Natural killer cell (primary cell): ENCODE results near the gene DRD4. TPM values are rescaled to one million over a fixed set of nuclear protein-coding genes. Genes with fewer than 3 reads are reported as not detected.

Experiments used
- ATAC-seq, 3 donors: fragments of 150-1000 bp in 2 of 3; fragments of 200-7000 bp in 1 of 3; cut with Tn5 transposase; 1 replicate in 1 of 3; 2 replicates in 2 of 3; pipeline ENCODE4 v1.10.0; 2021; ENCODE audit warnings: mild to moderate bottlenecking in 2 of 3, moderate library complexity in 2 of 3
- DNase-seq, 2 donors: peaks; one replicate each; pipeline versions ENCODE4 v3.0.0 to v3.0.0-alpha.2; 2013 to 2021; ENCODE audit warnings: mixed read lengths in 1 of 2
- H3K27ac ChIP-seq: one replicate; pipeline ENCODE4 v1.5.1; 2013; ENCODE audit warnings: mild to moderate bottlenecking, low read length
- H3K27me3 ChIP-seq: one replicate; pipeline ENCODE4 v1.6.1; 2013; ENCODE audit warnings: low read length; ENCODE audit not compliant: control insufficient read depth, insufficient read depth
- H3K36me3 ChIP-seq: one replicate; pipeline ENCODE4 v1.6.1; 2013; ENCODE audit warnings: low read length; ENCODE audit not compliant: control insufficient read depth, insufficient read depth
- H3K4me1 ChIP-seq: one replicate; pipeline ENCODE4 v1.6.1; 2013; ENCODE audit warnings: low read length; ENCODE audit not compliant: control insufficient read depth, insufficient read depth
- H3K4me3 ChIP-seq: one replicate; pipeline ENCODE4 v1.5.1; 2013; ENCODE audit warnings: low read length
- H3K9me3 ChIP-seq: one replicate; pipeline ENCODE4 v1.6.1; 2013; ENCODE audit warnings: low read length; ENCODE audit not compliant: control insufficient read depth, insufficient read depth
- H3K27ac Mint-ChIP-seq, 2 donors: one replicate each; pipeline ENCODE4 v1.8.0; 2022; ENCODE audit warnings: mild to moderate bottlenecking in 2 of 2, mixed read lengths in 2 of 2, moderate library complexity in 1 of 2
- H3K27me3 Mint-ChIP-seq, 2 donors: one replicate each; pipeline ENCODE4 v1.8.0; 2022; ENCODE audit warnings: low read depth in 2 of 2, mixed read lengths in 2 of 2
- H3K36me3 Mint-ChIP-seq: one replicate; pipeline ENCODE4 v1.8.0; 2022; ENCODE audit warnings: mixed read lengths
- H3K4me1 Mint-ChIP-seq, 2 donors: one replicate each; pipeline ENCODE4 v1.8.0; 2022; ENCODE audit warnings: mixed read lengths in 2 of 2
- H3K4me3 Mint-ChIP-seq: one replicate; pipeline ENCODE4 v1.8.0; 2022; ENCODE audit warnings: mild to moderate bottlenecking, moderate library complexity, mixed read lengths
- H3K9me3 Mint-ChIP-seq, 2 donors: one replicate each; pipeline ENCODE4 v1.8.0; 2022; ENCODE audit warnings: mixed read lengths in 2 of 2
- WGBS: methylation state at CpG from one replicate; pipeline ENCODE4 v1.1.7; 2013; ENCODE audit warnings: missing lambda C conversion rate; ENCODE audit not compliant: insufficient coverage; 5-methylcytosine and 5-hydroxymethylcytosine counted together
- intact Hi-C: fragments of 100-400 bp; cut with micrococcal nuclease; formaldehyde crosslinking; loops from one replicate; pipeline ENCODE4 v1.14.2; 2022
- total RNA-seq, 4 donors: library from RNA; stranded (reverse); fragments of 120-200 nt in 1 of 4; gene quantifications; one replicate each; pipeline versions ENCODE4 v1.2.3 to v1.2.4, GENCODE V29; 2013 to 2022
- TF ChIP-seq, protein P1 (sequence below): fragments of 200-600 bp; IDR thresholded peaks from one replicate; pipeline ENCODE4 v1.8.0; 2022; ENCODE audit warnings: antibody characterized with exemption

The DRD4 gene
- total RNA-seq, 3 donors from 2014 or later (not counting 1 experiment from before 2014, with no cell fraction given) = 0.49 to 1.2 (median 0.61) TPM

GRCh38 chr11:618856-619627, 18.0 kb upstream of the DRD4 start:
- WGBS = 92% methylated on average over 20 of the region's 24 CpGs

GRCh38 chr11:619628-620050, 17.4 kb upstream of the DRD4 start:
- intact Hi-C loops = loop anchor here (5.0 to 10.0 kb wide), 2 partner anchors 42 to 105 kb away; partner anchors contain the start of gene PHRF1
- H3K4me3 ChIP-seq = no peak overlapping the region
- H3K9me3 ChIP-seq = no peaks in the 10 kb centered on the region
- Mint-ChIP-seq H3K9me3 (no peaks in the 10 kb centered on the region), H3K27ac (no peak overlapping the region), H3K4me3 (no peak overlapping the region), H3K27me3 (peaks cover 0 to 3% of the 10 kb centered on the region in 2 donors), H3K36me3 (no peaks in the 10 kb centered on the region), H3K4me1 (peaks cover 0 to 11% of the 10 kb centered on the region in 2 donors)
- DNase-seq = no peak
- H3K27ac ChIP-seq = no peak overlapping the region
- peaks cover under 1% of the 10 kb centered on the region for H3K36me3 ChIP-seq
- peaks cover 20% of the 10 kb centered on the region for H3K4me1 ChIP-seq
- ATAC-seq = no peak
- H3K27me3 ChIP-seq = no peaks in the 10 kb centered on the region
- TF ChIP-seq, protein P1, sequence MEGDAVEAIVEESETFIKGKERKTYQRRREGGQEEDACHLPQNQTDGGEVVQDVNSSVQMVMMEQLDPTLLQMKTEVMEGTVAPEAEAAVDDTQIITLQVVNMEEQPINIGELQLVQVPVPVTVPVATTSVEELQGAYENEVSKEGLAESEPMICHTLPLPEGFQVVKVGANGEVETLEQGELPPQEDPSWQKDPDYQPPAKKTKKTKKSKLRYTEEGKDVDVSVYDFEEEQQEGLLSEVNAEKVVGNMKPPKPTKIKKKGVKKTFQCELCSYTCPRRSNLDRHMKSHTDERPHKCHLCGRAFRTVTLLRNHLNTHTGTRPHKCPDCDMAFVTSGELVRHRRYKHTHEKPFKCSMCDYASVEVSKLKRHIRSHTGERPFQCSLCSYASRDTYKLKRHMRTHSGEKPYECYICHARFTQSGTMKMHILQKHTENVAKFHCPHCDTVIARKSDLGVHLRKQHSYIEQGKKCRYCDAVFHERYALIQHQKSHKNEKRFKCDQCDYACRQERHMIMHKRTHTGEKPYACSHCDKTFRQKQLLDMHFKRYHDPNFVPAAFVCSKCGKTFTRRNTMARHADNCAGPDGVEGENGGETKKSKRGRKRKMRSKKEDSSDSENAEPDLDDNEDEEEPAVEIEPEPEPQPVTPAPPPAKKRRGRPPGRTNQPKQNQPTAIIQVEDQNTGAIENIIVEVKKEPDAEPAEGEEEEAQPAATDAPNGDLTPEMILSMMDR = no peak
- 91% methylated on average over 18 of the region's 22 CpGs for WGBS

More at GRCh38 chr11:618856-619627, 18.0 kb upstream of the DRD4 start:
- Mint-ChIP-seq H3K27me3 (peaks cover 0 to 3% of the 10 kb centered on the region in 2 donors), H3K27ac (peak overlapping the region in 1 of 2 donors; percentile 47), H3K36me3 (no peaks in the 10 kb centered on the region), H3K4me3 (no peak overlapping the region), H3K4me1 (peaks cover 0 to 16% of the 10 kb centered on the region in 2 donors), H3K9me3 (no peaks in the 10 kb centered on the region)
- no peaks in the 10 kb centered on the region for H3K27me3 ChIP-seq
- TF ChIP-seq, protein P1 = no peak
- H3K36me3 ChIP-seq = peaks cover 6% of the 10 kb centered on the region
- peaks cover 26% of the 10 kb centered on the region for H3K4me1 ChIP-seq
- intact Hi-C loops = loop anchor here (5.0 to 10.0 kb wide), 2 partner anchors 42 to 106 kb away; partner anchors contain the start of gene PHRF1
- ATAC-seq (no peak), DNase-seq (no peak)
- no peak overlapping the region for H3K4me3 ChIP-seq
- H3K9me3 ChIP-seq = no peaks in the 10 kb centered on the region
- no peak overlapping the region for H3K27ac ChIP-seq

DNA sequence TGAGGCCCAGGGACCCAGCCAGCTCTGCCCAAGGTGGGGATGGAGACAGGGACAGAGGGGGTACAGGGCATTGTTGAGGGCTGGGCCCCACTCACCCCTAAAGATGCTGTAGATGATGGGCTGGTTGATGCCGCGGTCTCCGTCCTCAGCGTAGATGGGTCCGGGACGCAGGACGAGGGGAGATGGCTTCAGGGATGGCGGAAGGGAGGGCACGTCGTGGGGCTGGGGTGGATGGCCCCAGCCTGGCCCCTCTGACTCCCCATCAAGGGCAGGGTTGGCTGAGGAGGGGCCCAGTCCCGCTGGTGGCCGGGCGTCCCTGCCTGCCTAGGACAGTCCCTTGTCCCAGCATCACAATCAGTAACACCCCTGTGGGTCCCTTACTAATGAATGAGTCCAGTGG, 16.9 kb upstream of the DRD4 start:
- Histone ChIP-seq H3K9me3 (no peaks in the 10 kb centered on the region), H3K4me1 (peaks cover 15% of the 10 kb centered on the region), H3K4me3 (no peak overlapping the region), H3K27ac (no peak overlapping the region), H3K36me3 (no peaks in the 10 kb centered on the region), H3K27me3 (no peaks in the 10 kb centered on the region)
- Mint-ChIP-seq H3K36me3 (no peaks in the 10 kb centered on the region), H3K27me3 (peaks cover 0 to 3% of the 10 kb centered on the region in 2 donors), H3K4me1 (peaks cover 0 to 11% of the 10 kb centered on the region in 2 donors), H3K9me3 (no peaks in the 10 kb centered on the region), H3K27ac (no peak overlapping the region), H3K4me3 (no peak overlapping the region)
- DNase-seq (no peak), ATAC-seq (no peak)
- intact Hi-C loops = no loop called here
- TF ChIP-seq, protein P1 = no peak
- WGBS = 92% methylated on average over 13 of the region's 13 CpGs
